Lower lobe of right lung (tissue), 2 donors: ENCODE measurements around the gene HMGXB3. TPM values are rescaled to one million over a fixed set of nuclear protein-coding genes. Genes with fewer than 3 reads are reported as not detected.

ENCODE experiments used
- ATAC-seq, 2 donors: fragments of 200-7000 bp; cut with Tn5 transposase; one replicate each; pipeline ENCODE4 v1.9.1; 2020 to 2022; ENCODE audit warnings: mild to moderate bottlenecking in 2 of 2, moderate library complexity in 2 of 2
- DNase-seq: peaks from one replicate; pipeline ENCODE4 v3.0.0-alpha.2; 2020
- H3K27ac ChIP-seq: fragments of 200-600 bp; one replicate; pipeline ENCODE4 v1.8.0; 2022
- H3K27me3 ChIP-seq: fragments of 200-600 bp; one replicate; pipeline ENCODE4 v1.8.0; 2022; ENCODE audit warnings: low read depth
- H3K36me3 ChIP-seq: fragments of 200-600 bp; one replicate; pipeline ENCODE4 v1.8.0; 2022; ENCODE audit warnings: mild to moderate bottlenecking
- H3K4me1 ChIP-seq: fragments of 200-600 bp; one replicate; pipeline ENCODE4 v1.8.0; 2022
- H3K4me3 ChIP-seq: fragments of 200-600 bp; one replicate; pipeline ENCODE4 v1.8.0; 2022; ENCODE audit warnings: mild to moderate bottlenecking
- H3K9me3 ChIP-seq: fragments of 200-600 bp; one replicate; pipeline ENCODE4 v1.8.0; 2022
- CTCF ChIP-seq: fragments of 200-600 bp; IDR thresholded peaks from one replicate; pipeline ENCODE4 v1.8.0; 2022; ENCODE audit warnings: antibody characterized with exemption, mild to moderate bottlenecking
- intact Hi-C: fragments of 100-400 bp; cut with DNase I; formaldehyde crosslinking; loops from one replicate; pipeline ENCODE4 v1.11.0; 2022
- total RNA-seq: library from RNA; stranded (reverse); fragmentation: NEBNext Ultra II Directional; extraction: Animal tissue kit (Norgen Biotek cat#: 25700); gene quantifications from one replicate; pipeline ENCODE4 v1.2.1, GENCODE V29; 2021
- donor health status: DM: no; HTN: yes; CAD: no; lungs with severe emphysema.

Gene HMGXB3
- total RNA-seq, 1 donor from 2014 or later = 28.3 TPM

GRCh38 chr5:150058480-150059126, 58.1 kb downstream of the HMGXB3 start:
- no peak overlapping the region for H3K27ac ChIP-seq
- intact Hi-C loops = no loop called here
- no peak overlapping the region for H3K4me3 ChIP-seq
- ATAC-seq (peak; percentile 70 to 79), DNase-seq (no peak)
- H3K4me1 ChIP-seq = peaks cover 12% of the 10 kb centered on the region
- TF ChIP-seq CTCF = no peak
- no peaks in the 10 kb centered on the region for H3K9me3 ChIP-seq
- H3K27me3 ChIP-seq = no peaks in the 10 kb centered on the region
- H3K36me3 ChIP-seq = peaks cover 27% of the 10 kb centered on the region

- no peak overlapping the region for H3K27ac ChIP-seq
- no peaks in the 10 kb centered on the region for H3K9me3 ChIP-seq
- no peak for TF ChIP-seq CTCF
- intact Hi-C loops = no loop called here
- H3K27me3 ChIP-seq = no peaks in the 10 kb centered on the region
- no peak for ATAC-seq
- no peak overlapping the region for H3K4me3 ChIP-seq
- peaks cover 17% of the 10 kb centered on the region for H3K36me3 ChIP-seq
- DNase-seq = no peak
- peaks cover 12% of the 10 kb centered on the region for H3K4me1 ChIP-seq
Observed at GRCh38 chr5:150059623-150060022, 59.1 kb downstream of the HMGXB3 start.

GRCh38 chr5:150060471-150060870, 59.9 kb downstream of the HMGXB3 start:
- no peak for TF ChIP-seq CTCF
- intact Hi-C loops = no loop called here
- DNase-seq (no peak), ATAC-seq (no peak)
- peaks cover 12% of the 10 kb centered on the region for H3K4me1 ChIP-seq
- H3K9me3 ChIP-seq = no peaks in the 10 kb centered on the region
- no peak overlapping the region for H3K4me3 ChIP-seq
- H3K36me3 ChIP-seq = peaks cover 8% of the 10 kb centered on the region
- no peaks in the 10 kb centered on the region for H3K27me3 ChIP-seq
- H3K27ac ChIP-seq = no peak overlapping the region

- no peak for TF ChIP-seq CTCF
- intact Hi-C loops = no loop called here
- Histone ChIP-seq H3K4me3 (no peak overlapping the region), H3K27ac (no peak overlapping the region), H3K27me3 (no peaks in the 10 kb centered on the region), H3K9me3 (no peaks in the 10 kb centered on the region), H3K4me1 (peaks cover 16% of the 10 kb centered on the region), H3K36me3 (no peaks in the 10 kb centered on the region)
- no peak for ATAC-seq
- DNase-seq = no peak
Observed at GRCh38 chr5:150061538-150061995, 61.0 kb downstream of the HMGXB3 start.

- H3K36me3 ChIP-seq = no peaks in the 10 kb centered on the region
- H3K27ac ChIP-seq = no peak overlapping the region
- TF ChIP-seq CTCF = no peak
- intact Hi-C loops = no loop called here
- H3K4me3 ChIP-seq = no peak overlapping the region
- ATAC-seq = no peak
- H3K9me3 ChIP-seq = no peaks in the 10 kb centered on the region
- H3K27me3 ChIP-seq = no peaks in the 10 kb centered on the region
- no peak for DNase-seq
- H3K4me1 ChIP-seq = peaks cover 24% of the 10 kb centered on the region
Observed at GRCh38 chr5:150062216-150062922, 61.8 kb downstream of the HMGXB3 start.
